ENCODE data around the gene VEGFA.

The VEGFA gene

DNA sequence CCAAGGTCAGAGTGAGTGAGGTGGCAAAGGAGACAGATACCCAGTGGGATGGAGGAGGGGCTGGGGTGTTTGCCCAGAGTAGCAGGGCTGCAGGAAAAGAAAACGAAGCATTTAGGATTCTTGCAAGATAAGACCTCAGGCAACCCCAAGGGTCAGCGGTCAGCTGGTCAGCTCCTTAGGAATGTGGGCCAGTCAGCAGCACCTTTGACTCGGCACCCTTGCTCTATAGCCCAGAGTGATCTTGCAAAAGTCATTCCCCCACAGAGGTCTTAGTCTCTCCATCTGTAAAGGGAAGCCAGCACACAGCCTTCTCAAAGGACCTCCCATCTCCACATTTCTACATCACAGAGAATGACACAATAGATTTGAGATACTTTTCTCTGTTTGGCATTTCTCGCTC, 56.7 kb downstream of the VEGFA start:
- DNase-seq, result no peak

DNA sequence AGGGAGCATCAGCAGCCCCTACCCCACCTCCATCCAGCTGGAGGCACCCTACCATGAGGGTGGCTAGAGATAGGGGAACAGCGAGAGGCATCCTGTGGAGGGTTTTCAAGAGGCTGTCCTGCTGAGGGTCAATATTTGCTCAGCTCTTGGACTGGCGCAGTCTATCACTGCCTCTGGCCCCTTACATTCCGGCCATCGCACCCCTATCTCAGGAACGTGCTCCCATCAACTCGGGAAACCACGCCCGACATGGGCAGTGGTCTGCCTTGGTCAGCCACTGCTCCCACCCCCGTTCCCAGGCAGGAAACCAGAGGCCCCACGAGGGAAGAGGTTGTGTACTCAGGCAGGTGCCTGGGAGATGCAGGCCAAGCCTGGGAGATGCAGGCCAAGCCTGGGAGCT, 57.9 kb downstream of the VEGFA start:
- DNase-seq, result no peak

DNA sequence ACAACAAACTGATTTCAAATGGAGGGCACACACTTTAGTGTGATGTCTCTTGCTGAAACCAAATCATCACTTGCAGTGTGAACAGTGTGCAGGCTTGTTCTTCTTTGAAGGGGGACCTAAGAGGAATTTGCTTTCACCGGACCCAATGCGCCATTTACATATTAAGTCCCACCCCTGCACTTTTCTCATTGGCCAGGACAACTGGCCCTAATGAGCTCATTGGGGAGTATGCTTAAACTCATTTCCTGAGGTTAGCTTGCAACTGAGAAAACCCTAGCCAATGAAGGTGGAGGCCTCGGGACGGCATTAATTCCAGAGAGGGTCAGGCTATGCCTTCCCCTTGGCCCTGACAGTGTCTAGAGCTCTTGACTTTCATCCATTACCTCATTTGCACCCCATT, 58.7 kb downstream of the VEGFA start:
- no peak for DNase-seq

DNA sequence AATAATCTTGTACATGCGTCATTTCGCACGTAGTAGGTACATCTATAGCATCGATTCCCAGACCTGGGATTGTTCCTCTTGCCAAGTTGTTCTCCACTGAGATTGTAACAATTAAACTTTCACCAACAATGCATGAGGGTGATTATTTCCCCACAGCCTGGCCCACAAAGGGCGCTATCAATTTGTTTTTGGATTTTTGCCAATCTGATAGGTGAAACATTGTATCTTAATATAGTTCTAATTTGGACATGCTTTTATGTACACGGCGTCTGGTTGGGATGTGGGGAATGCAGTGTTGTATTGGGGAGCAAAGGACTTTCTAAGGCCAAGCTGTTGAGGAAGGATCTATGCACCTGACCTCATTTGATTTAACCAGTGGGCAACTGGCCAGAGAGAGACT, 59.5 kb downstream of the VEGFA start:
- DNase-seq, result no peak

DNA sequence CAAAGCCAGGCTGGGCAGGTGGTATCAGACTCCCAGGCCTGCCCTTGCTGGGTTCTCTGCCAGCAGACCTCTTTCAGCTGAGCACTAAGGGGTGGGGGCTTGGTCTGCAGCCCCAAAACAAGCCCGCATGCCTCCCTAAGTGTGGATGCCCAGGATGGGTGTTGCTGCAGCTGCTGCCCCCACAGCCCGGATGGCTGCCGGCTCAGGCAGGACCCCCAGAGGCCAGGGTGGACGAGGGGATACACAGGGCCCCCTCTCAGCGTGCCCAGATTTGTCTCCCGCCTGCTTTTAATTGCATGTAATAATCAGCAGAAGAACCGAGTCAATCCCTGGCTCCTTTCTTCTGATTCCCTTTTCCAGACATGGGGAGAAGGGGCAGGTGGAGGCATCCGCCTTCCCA, 60.8 kb downstream of the VEGFA start:
- no peak for DNase-seq

DNA sequence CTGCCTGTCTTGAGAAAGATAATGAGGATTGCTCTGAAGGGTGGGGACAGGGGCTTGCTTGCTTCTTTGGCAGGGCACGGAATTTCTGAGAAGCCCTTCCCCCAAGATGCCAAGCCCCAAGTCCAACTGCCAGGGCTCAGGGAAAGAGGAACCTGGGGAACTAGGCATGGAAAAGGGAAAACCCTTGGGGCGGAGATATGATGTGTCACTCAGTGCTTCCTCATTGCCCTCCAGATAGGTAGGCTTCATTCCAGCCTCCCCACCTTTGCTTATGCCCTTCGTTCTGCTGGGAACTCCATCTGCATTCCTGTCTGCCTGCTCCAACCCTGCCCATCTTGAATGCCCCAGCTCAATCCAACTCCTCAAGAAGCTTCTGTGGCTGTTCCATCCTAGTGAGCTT, 61.2 kb downstream of the VEGFA start:
- no peak for DNase-seq

DNA sequence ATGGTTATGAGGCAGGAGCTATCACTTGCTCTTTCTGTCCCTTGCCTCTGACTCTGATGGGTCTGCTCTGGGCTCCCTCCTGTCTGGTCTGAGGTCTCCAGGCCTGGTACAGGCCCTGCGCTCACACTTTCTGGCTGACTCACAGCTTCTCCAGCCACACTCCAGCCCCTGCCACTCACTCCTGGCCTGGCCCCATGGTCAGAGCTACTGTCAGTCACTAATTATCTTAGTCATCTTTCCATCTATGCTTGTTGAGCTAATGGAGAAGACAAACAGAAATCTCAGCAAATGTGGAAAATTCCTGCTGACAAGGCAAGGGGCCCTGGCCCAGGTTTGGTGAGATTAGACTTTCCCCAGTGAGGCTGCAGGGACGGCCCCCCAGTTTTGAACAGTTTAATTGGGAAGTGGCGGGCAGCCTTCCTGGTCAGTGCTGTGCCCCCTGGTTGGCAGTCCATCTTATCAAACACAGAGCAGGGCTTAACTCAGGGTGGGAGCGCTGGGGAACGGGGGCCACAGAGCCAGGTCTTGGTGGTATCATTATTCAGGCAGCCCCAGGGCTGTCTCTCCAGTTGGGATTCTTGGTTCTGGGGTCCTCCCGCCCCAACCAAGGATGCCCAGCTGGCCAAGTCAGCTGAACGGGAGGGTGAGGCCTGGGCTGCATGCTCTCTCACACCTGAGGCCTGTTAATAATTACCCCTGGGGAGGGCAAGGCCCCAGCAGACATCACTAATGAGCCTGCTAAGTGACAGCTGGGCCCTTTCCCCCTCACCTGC, 63.4 kb downstream of the VEGFA start:
- DNase-seq, result no peak

DNA sequence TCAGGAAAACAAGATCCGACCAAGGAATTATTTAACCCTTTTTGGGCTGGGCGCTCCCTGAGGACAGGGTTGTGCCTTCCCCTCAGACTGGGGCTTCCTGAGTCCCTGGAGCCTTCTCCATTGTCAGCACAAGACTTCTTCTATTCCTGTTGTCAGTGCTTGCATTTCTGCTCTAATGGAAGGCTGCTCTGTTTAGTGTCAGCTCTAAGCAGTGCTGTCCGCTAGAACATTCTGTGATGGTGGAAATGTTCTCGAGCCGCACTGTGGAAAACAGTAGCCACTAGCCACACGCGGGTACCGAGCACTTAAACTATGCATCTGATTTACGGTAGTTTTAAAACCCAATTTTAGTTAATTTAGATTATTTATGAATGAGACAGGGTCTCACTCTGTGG, 64.0 kb downstream of the VEGFA start:
- DNase-seq, result no peak

DNA sequence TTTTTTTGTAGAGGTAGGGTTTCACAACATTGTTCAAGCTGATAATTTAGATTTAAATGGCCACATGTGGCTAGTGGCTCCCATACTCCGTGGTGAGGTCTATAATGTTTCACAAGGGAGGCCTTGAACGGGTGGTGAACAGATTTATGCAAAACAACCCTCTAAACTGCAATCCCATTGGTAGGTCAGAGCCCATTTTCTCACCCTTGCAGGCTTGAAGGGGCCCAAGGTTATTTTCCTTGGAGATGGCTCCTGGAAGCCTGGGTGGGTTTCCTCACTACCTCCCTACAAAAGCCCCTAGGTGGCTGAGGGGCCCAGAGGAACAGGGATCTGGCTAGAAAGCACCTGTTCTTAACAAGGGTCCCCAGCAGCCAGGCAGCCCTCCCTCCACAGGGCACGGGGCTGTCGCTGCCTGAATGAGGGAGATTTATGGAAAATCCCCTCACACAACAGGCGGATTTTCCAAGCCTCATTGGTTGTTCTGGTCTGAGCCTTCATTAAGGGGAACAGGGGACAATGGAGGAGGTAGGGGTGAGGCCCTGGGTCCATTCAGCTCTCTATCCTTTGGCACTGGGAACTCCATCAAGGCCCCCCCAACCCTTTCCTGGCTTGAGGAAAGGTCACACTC, 64.6 kb downstream of the VEGFA start:
- no peak for DNase-seq

DNA sequence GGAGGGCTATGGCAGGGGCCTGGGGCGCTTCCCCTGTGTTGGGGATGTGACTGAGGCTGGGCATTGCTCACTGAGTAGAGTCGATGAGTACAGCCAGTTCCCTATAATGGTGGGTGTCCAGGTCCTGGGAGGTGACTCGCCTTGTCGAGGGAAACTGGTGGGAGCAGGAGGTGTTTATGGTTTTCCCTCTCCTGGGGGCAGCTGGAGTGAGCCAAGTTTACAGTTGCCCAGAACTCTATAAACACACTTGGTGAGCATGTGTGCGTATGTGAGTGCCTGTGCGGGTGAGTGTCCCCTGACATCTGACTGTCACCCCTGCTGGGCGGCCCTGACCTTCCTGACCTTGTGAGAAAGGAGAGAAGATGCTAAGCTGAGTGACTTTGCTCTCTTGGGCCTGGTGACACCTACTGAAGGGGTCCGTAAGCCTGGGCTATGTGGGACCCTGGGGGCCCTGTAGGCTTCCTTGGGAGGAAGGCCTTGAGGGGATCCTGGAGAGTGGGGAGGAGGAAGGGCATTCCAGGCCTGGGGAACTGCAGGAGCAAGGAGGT, 65.9 kb downstream of the VEGFA start:
- no peak for DNase-seq
